ENCODE measurements around the gene RNF227.

The RNF227 gene

DNA sequence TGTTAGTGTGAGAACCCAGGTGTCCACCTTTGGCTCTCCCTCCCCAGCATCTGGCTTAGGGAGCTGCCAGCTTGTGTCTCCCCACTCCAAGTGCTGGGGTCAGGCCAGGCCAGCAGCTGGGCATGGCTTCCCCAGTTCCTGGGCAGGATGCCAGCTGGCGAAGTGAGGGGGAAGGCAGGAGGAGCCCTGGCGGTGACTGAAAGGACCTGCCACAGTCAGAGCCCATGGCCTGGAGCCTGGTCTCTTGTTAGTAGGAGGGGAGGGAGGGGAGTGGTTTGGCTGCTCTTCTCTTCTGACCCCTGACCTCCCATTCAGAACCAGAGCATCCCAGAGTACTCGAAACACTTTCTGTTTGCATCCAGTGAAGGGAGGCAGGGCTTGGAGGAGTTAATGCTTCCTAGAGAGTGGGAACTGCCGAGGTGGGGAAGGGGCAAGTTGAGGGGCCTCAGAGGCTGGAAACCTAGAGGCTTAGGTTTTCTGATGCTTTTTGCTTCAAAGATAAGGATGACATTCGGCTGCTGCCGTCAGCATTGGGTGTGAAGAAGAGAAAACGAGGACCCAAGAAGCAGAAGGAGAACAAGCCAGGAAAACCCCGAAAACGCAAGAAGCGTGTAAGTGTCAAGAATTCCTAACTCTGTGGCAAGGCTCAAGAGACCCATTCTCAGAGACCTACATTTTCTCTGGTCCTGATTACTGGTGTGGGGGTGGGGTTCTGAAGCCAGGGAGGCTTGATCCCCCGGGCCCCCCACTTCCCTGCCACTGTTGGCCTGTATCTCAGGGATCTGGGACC is 26.7 kb downstream of the RNF227 start:
- DNase-seq (ENCODE audit: low spot score) = no peak

GRCh38 chr17:7888184-7888920 is 27.7 kb downstream of the RNF227 start, which contains the start of gene CHD3:
Gene CHD3 (plus strand): TSS chr17:7888789. CDS start chr17:7889001, 212 bp downstream.
- DNase-seq (ENCODE audit: low spot score) = no peak

- DNase-seq (ENCODE audit: low spot score) = peak; percentile 92
Measured at GRCh38 chr17:7887482-7888183, 28.5 kb downstream of the RNF227 start.

DNA sequence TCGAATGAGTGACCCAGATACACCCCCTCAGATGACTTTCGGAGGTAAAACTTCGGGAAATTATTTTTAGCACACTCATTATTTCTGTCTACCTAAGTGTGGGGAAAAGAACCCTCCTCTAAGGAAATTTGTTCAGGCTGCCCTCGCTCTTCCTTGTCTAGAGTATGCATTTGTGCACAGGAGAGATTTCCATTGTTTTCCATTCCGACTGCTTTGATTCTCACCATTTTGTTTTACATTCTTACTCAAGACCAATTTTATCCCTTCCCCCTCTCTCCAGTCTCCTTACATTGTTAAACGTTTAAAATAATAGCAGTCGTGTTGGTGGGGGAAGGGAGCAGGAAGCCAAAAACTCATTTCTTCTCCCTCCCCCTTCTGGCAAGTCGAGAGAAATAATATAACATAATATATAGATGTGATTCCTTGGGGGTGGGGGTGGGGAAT is 29.0 kb downstream of the RNF227 start:
- no peak for DNase-seq (ENCODE audit: low spot score)

DNA sequence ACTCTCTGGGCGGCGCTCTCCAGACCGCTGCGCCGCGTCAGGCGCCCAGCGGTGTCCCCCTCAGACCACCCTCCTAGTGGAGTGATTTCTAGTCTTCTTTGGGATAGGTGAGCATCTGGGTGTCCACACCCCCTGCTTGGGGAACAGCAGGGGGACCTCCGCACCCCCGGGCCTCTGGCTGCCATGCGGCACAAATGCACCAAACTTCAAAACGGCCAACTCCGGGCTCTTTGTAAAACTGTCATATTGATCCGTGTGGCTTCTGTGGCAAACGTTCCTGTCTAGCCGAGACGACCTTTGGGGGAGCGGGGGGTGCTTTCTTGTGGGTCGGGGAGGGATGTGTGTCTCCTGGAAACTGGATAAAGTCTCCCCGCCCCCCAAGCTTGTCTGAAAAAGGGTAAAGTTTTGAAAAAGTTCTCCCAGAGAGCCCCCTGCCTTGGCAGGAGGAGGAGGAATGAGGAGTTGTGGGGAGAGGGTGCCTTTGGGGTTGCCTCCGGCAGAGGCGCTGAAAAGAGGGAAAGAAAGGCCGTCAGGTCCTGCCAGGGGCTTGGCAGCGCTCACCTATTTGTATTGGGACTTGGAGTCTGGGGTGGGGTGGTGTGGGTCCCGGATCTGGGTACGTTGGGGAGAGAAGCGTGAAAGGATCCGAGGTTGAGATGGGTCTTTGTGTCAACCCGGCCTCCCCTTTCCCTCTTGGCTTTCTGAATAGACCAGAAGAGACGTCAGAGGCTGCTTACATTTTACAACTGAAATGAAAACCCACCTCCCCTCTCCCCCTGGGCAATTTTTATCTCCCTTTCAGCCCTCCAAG is 29.7 kb downstream of the RNF227 start:
- peak; percentile 58 for DNase-seq (ENCODE audit: low spot score)

- peak; percentile 60 for DNase-seq (ENCODE audit: low spot score)
Measured at GRCh38 chr17:7885367-7886226, 30.5 kb downstream of the RNF227 start.

- no peak for DNase-seq (ENCODE audit: low spot score)
Measured at GRCh38 chr17:7884581-7885366, 31.3 kb downstream of the RNF227 start.

- DNase-seq (ENCODE audit: low spot score) = no peak
Measured at GRCh38 chr17:7883781-7884386, 32.2 kb downstream of the RNF227 start.

- DNase-seq (ENCODE audit: low spot score) = no peak
Measured at GRCh38 chr17:7882629-7883028, 33.5 kb downstream of the RNF227 start.

DNA sequence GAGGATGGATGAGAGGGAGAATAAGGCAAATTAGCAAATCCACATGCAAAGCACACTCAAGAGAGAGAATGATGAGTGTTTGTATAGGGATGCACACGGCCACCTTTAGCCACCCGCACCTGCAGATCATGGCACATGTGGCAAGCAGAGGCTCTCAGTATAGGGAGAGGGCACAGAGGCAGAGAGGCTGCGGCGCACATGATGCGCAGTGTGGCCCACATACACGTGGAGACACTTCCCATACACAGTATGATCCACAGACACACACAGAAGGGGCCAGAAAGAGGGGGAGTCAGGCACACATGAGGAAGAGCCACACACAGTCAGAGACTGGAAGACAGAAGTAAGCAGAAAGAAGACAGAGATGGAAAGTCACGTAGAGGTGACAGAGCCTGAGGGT is 34.0 kb downstream of the RNF227 start:
- DNase-seq (ENCODE audit: low spot score) = no peak

GRCh38 chr17:7881276-7882054 is 34.6 kb downstream of the RNF227 start:
- no peak for DNase-seq (ENCODE audit: low spot score)

DNA sequence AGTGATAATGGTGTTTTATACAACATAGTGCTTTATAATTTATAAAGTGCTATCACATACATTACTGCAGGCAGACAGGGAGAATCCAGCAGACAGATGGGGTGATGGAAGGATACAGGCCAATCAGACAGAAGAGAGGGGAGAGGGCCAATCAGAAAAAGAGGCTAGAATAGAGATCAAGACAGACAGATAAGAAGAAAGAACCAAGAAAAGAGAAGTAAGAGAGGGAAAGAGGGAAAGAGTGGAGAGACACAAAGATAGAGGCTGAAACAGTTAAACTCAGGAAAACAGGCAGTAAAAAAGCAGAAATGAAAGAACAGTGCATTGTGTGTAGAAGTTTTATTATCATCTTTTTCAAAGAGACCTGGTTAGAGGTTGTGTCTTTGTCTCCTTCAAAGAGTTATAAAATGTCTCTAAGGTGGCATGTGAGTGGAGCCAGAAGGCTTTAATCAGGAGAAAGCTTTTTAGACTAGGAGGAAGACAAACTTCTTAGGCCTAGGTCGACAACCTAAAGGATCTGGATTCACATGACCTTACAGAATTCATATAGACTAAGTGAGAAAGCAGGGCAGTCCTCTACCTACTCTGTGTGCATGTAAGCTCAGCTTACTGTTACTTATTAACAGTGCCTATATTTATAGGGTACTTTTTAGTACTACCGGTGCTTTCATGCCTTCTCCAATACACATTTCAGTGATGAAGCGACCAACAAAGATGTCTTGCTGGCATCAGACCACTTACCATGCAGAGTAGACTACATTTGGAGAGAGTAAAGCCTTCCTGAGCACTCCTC is 35.8 kb downstream of the RNF227 start:
- DNase-seq (ENCODE audit: low spot score) = no peak

DNA sequence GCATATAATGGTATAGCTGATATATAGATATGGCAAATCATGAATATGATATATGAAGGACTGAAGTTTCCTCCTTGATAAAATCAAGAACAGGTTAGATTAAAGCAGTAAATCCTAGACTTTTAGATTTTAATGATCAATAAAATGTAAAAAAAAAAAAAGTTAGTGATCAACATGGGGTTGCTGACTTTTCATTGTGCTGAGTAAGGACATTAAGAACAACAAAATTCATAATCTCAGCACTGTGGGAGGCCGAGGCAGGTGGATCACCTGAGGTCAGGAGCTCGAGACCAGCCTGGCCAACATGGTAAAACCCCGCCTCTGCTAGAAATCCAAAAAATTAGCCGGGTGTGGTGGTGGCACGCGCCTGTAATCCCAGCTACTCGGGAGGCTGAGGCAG is 37.9 kb downstream of the RNF227 start:
- no peak for DNase-seq (ENCODE audit: low spot score)

DNA sequence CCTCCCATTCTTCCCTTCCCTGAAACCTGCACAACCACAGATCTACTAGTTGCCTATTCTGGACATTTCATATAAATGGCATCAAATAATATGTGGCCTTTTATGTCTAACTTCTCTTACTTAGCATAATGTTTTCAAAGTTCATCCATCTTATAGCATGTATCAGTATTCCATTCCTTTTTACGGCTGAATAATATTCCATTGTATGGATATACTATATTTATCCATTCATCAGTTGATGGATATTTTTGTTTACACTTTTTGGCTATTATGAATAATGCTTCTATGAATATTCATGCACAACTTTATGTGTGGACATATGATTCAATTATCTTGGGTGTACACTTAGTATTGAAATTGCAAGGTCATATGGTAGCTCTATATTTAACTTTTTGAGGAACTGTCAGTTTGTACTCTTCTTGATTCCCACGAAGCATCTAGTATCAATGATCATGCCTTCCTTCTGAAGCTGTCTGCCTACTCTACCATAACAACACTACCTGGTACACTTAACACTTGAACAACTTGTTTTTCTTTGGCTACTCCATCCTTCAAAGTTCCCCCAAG is 40.2 kb downstream of the RNF227 start:
- DNase-seq (ENCODE audit: low spot score) = no peak

GRCh38 chr17:7873051-7873450 is 43.0 kb downstream of the RNF227 start:
- no peak for DNase-seq (ENCODE audit: low spot score)

DNA sequence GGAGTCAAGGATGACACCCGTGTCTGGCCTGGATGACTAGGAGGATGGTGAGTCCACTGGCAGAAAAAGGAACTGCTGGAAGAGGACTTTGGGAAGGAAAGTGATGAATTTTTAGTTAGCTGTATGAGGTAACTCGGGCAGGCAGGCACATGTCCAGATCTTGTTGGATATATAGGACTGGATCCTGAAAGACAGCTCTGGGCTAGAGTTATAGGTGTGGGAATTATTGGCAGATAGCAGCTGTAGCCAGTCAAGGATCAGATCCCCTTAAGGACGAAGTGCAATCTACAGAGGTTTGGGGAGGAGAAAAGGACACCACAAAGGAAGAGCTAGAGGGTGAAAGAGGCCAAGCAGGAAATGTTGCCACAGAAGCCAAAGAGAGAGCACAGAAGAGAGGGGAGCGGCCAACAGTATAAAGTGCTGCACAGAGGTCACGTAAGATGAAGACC is 48.2 kb downstream of the RNF227 start:
- no peak for DNase-seq (ENCODE audit: low spot score)

DNA sequence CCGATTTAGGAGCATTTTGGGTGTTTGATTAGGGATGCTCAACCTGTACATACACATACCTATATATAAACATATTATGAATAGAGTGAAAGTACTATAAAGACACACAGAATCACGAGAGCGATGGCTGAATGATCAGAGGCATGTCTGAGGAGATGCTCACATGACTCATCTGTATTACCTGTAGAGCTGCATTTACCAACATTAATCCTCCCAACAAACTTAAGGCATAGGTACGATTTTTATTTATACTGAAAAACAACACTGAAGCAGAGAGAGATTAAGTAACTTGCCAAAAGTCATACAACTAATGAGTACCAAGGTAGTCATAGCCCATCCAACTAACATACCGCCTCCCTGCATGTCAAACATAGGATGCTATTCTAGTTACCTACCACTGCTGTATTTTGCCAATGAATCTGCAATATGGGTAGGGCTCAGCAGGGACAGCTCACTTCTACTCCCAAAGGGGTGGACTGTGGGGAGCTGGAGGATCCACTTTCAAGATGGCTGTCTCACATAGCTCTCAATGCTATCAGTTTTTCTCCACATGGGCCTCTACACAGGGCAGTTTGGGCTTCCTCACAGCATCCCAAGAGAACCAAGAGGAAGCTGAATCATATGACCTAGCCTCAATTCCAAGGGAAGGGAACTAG is 51.0 kb downstream of the RNF227 start:
- DNase-seq (ENCODE audit: low spot score) = no peak

All from HuH-7 (cell line).